ENCODE results near the gene RFX4.

Gene RFX4

GRCh38 chr12:106758349-106759110, 175.7 kb downstream of the RFX4 start:
- FAIRE-seq: no peak
- no peak for DNase-seq (ENCODE audit: insufficient read length, low spot score)
- no peak for TF ChIP-seq CTCF (IDR thresholded peaks at IDR 0.05; ENCODE audit: insufficient read depth, missing control alignments)

- FAIRE-seq: no peak
- no peak for TF ChIP-seq CTCF (IDR thresholded peaks at IDR 0.05; ENCODE audit: insufficient read depth, missing control alignments)
- no peak for DNase-seq (ENCODE audit: insufficient read length, low spot score)
These were observed 176.9 kb downstream of the RFX4 start for GRCh38 chr12:106759526-106760183.

- no peak for DNase-seq (ENCODE audit: insufficient read length, low spot score)
- no peak for FAIRE-seq
- no peak for TF ChIP-seq CTCF (IDR thresholded peaks at IDR 0.05; ENCODE audit: insufficient read depth, missing control alignments)
These were observed 177.4 kb downstream of the RFX4 start for GRCh38 chr12:106760184-106760531.

- DNase-seq (ENCODE audit: insufficient read length, low spot score) (no peak), FAIRE-seq (no peak)
- TF ChIP-seq CTCF (IDR thresholded peaks at IDR 0.05; ENCODE audit: insufficient read depth, missing control alignments): no peak
These were observed 181.4 kb downstream of the RFX4 start for GRCh38 chr12:106764220-106764619.

GRCh38 chr12:106764738-106765137, 181.9 kb downstream of the RFX4 start:
- DNase-seq (ENCODE audit: insufficient read length, low spot score) (no peak), FAIRE-seq (no peak)
- no peak for TF ChIP-seq CTCF (IDR thresholded peaks at IDR 0.05; ENCODE audit: insufficient read depth, missing control alignments)

- no peak for DNase-seq (ENCODE audit: insufficient read length, low spot score)
- no peak for FAIRE-seq
- TF ChIP-seq CTCF (IDR thresholded peaks at IDR 0.05; ENCODE audit: insufficient read depth, missing control alignments): no peak
These were observed 183.6 kb downstream of the RFX4 start for GRCh38 chr12:106766393-106766826.

GRCh38 chr12:106767206-106767605, 184.4 kb downstream of the RFX4 start:
- DNase-seq (ENCODE audit: insufficient read length, low spot score) (no peak), FAIRE-seq (no peak)
- no peak for TF ChIP-seq CTCF (IDR thresholded peaks at IDR 0.05; ENCODE audit: insufficient read depth, missing control alignments)

Measured in D721Med (cell line).